Upper lobe of left lung (tissue), 4 donors: ENCODE measurements around the gene GPR61.

Source experiments
- EP300 ChIP-seq, 4 donors: sonication (generic); formaldehyde crosslinking; IDR thresholded peaks; one replicate each; pipeline ENCODE4 v1.5.1; 2017; ENCODE audit warnings: antibody characterized with exemption in 4 of 4, control low read depth in 2 of 4
- TF ChIP-seq, protein P1 (sequence below), 6 experiments: fragments of 450-650 bp in 4 of 6; fragments of 200-600 bp in 2 of 6; sonication (generic) in 2 of 6; IDR thresholded peaks; one replicate each; pipeline ENCODE4 v1.5.1; 2016 to 2019; ENCODE audit warnings: antibody characterized with exemption in 6 of 6

DNA sequence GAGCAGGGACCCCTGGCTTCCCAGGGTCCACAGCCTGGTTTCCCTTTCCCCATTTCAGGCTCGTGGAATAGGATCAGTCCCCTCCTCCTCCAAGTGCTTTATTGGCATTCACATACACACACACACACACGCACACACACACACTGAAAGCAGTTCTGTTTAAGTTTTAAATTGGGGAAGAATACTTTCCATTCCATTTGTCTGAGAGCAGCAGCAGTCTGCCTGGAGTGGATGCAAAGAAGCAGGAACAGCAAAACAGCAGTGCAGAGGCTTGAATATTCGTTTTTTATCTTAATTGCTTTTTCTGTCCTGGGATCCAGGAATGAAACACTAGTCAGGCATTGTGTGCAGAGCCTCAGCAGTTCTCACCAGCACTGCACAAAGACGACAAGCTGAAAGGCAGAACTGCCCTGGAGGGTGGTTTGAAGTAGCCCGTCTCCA is 38.7 kb upstream of the GPR61 start:
- TF ChIP-seq, protein P1, sequence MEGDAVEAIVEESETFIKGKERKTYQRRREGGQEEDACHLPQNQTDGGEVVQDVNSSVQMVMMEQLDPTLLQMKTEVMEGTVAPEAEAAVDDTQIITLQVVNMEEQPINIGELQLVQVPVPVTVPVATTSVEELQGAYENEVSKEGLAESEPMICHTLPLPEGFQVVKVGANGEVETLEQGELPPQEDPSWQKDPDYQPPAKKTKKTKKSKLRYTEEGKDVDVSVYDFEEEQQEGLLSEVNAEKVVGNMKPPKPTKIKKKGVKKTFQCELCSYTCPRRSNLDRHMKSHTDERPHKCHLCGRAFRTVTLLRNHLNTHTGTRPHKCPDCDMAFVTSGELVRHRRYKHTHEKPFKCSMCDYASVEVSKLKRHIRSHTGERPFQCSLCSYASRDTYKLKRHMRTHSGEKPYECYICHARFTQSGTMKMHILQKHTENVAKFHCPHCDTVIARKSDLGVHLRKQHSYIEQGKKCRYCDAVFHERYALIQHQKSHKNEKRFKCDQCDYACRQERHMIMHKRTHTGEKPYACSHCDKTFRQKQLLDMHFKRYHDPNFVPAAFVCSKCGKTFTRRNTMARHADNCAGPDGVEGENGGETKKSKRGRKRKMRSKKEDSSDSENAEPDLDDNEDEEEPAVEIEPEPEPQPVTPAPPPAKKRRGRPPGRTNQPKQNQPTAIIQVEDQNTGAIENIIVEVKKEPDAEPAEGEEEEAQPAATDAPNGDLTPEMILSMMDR (IDR thresholded peaks at IDR 0.05): no peak
- no peak for TF ChIP-seq EP300 (IDR thresholded peaks at IDR 0.05)
